ENCODE data around the gene GLP2R. TPM values are rescaled to one million over a fixed set of nuclear protein-coding genes. Genes with fewer than 3 reads are reported as not detected.

GLP2R gene
- total and polyA plus RNA-seq, 2 experiments from 2014 or later, result not detected

GRCh38 chr17:9784544-9784943 lies 41.2 kb upstream of the GLP2R start:
- H3F3A ChIP-seq (ENCODE audit: insufficient read depth), result no peaks in the 10 kb centered on the region
- no peaks in the 10 kb centered on the region for H3K79me2 ChIP-seq (ENCODE audit: insufficient read depth)
- DNase-seq, result no peak
- no peaks in the 10 kb centered on the region for H3K9me3 ChIP-seq (ENCODE audit: low read depth)
- no peaks in the 10 kb centered on the region for H3K36me3 ChIP-seq (ENCODE audit: low read depth)
- no peak overlapping the region for H3K9ac ChIP-seq
- H3K27me3 ChIP-seq (replicated peaks; ENCODE audit: insufficient read depth), result peaks cover 4% of the 10 kb centered on the region; the same call in 1 of the 2 replicates
- H4K20me1 ChIP-seq (ENCODE audit: insufficient read depth), result no peaks in the 10 kb centered on the region
- no peaks in the 10 kb centered on the region for H3K9me2 ChIP-seq (ENCODE audit: insufficient read depth)
- no peak overlapping the region for H2AFZ ChIP-seq
- TF ChIP-seq EZH2 (IDR thresholded peaks at IDR 0.05; ENCODE audit: insufficient read depth, poor library complexity, severe bottlenecking), result no peak
- TF ChIP-seq EZH2phosphoT487 (IDR thresholded peaks at IDR 0.05; ENCODE audit: insufficient read depth, low read depth), result no peak
- 68 to 81% methylated on average over 2 of the region's 2 CpGs for WGBS, 2 experiments (ENCODE audit: low coverage in 1 of 2, low lambda C conversion rate in 2 of 2, missing lambda C conversion rate in 2 of 2)
- no peak overlapping the region for H3K27ac ChIP-seq
- no peak overlapping the region for H3K4me2 ChIP-seq (ENCODE audit: unreplicated experiment)
- H3K4me1 ChIP-seq (ENCODE audit: insufficient read depth), result no peaks in the 10 kb centered on the region
- H3K4me3 ChIP-seq, result no peak overlapping the region
- in situ Hi-C loops (cut with MboI), result loop anchor here (10.0 kb wide), 1 partner anchor 60 kb away; no protein-coding TSS in a partner anchor

- Histone ChIP-seq H3K36me3 (ENCODE audit: low read depth) (no peaks in the 10 kb centered on the region), H2AFZ (no peak overlapping the region), H4K20me1 (ENCODE audit: insufficient read depth) (no peaks in the 10 kb centered on the region), H3K27me3 (replicated peaks; ENCODE audit: insufficient read depth) (0 out of 2 replicates have a peak, but pooled peaks cover 4% of the 10 kb centered on the region), H3K9me3 (ENCODE audit: low read depth) (no peaks in the 10 kb centered on the region), H3F3A (ENCODE audit: insufficient read depth) (no peaks in the 10 kb centered on the region), H3K9me2 (ENCODE audit: insufficient read depth) (no peaks in the 10 kb centered on the region), H3K9ac (no peak overlapping the region), H3K4me2 (ENCODE audit: unreplicated experiment) (no peak overlapping the region), H3K4me3 (no peak overlapping the region), H3K27ac (no peak overlapping the region), H3K4me1 (ENCODE audit: insufficient read depth) (no peaks in the 10 kb centered on the region), H3K79me2 (ENCODE audit: insufficient read depth) (no peaks in the 10 kb centered on the region)
- in situ Hi-C loops (cut with MboI), result loop anchor here (10.0 kb wide), 1 partner anchor 64 kb away; no protein-coding TSS in a partner anchor
- TF ChIP-seq EZH2phosphoT487 (IDR thresholded peaks at IDR 0.05; ENCODE audit: insufficient read depth, low read depth) (no peak), EZH2 (IDR thresholded peaks at IDR 0.05; ENCODE audit: insufficient read depth, poor library complexity, severe bottlenecking) (no peak)
- no peak for DNase-seq
- WGBS, 2 experiments (ENCODE audit: low coverage in 1 of 2, low lambda C conversion rate in 2 of 2, missing lambda C conversion rate in 2 of 2), result 68% methylated on average over 8 of the region's 8 CpGs
Observed at GRCh38 chr17:9788601-9789000, 37.1 kb upstream of the GLP2R start.

GRCh38 chr17:9790316-9790715 lies 35.4 kb upstream of the GLP2R start:
- TF ChIP-seq EZH2phosphoT487 (IDR thresholded peaks at IDR 0.05; ENCODE audit: insufficient read depth, low read depth) (no peak), EZH2 (IDR thresholded peaks at IDR 0.05; ENCODE audit: insufficient read depth, poor library complexity, severe bottlenecking) (no peak)
- WGBS, 2 experiments (ENCODE audit: low coverage in 1 of 2, low lambda C conversion rate in 2 of 2, missing lambda C conversion rate in 2 of 2), result 25 to 29% methylated on average over 4 of the region's 4 CpGs
- no peaks in the 10 kb centered on the region for H3K79me2 ChIP-seq (ENCODE audit: insufficient read depth)
- DNase-seq, result no peak
- H3K9me2 ChIP-seq (ENCODE audit: insufficient read depth), result no peaks in the 10 kb centered on the region
- no peaks in the 10 kb centered on the region for H3K36me3 ChIP-seq (ENCODE audit: low read depth)
- no peaks in the 10 kb centered on the region for H3K27me3 ChIP-seq (replicated peaks; ENCODE audit: insufficient read depth)
- no peak overlapping the region for H3K27ac ChIP-seq
- in situ Hi-C loops (cut with MboI), result no loop called here
- no peaks in the 10 kb centered on the region for H4K20me1 ChIP-seq (ENCODE audit: insufficient read depth)
- H3K9ac ChIP-seq, result no peak overlapping the region
- H2AFZ ChIP-seq, result no peak overlapping the region
- H3F3A ChIP-seq (ENCODE audit: insufficient read depth), result no peaks in the 10 kb centered on the region
- no peak overlapping the region for H3K4me2 ChIP-seq (ENCODE audit: unreplicated experiment)
- H3K9me3 ChIP-seq (ENCODE audit: low read depth), result no peaks in the 10 kb centered on the region
- H3K4me1 ChIP-seq (ENCODE audit: insufficient read depth), result no peaks in the 10 kb centered on the region
- no peak overlapping the region for H3K4me3 ChIP-seq

GRCh38 chr17:9790889-9791876 lies 34.5 kb upstream of the GLP2R start, which contains the start of gene DHRS7C:
Gene DHRS7C, minus strand, starts transcription at chr17:9791592. Its CDS starts 308 bp downstream, at chr17:9791284.
- H3K4me2 ChIP-seq (ENCODE audit: unreplicated experiment), result no peak within 1 kb of the TSS
- H3F3A ChIP-seq (ENCODE audit: insufficient read depth), result no peaks in the 10 kb centered on the region
- no peaks in the 10 kb centered on the region for H3K4me1 ChIP-seq (ENCODE audit: insufficient read depth)
- H3K27ac ChIP-seq, result no peak within 1 kb of the TSS
- in situ Hi-C loops (cut with MboI), result no loop called here
- H4K20me1 ChIP-seq (ENCODE audit: insufficient read depth), result no peaks in the 10 kb centered on the region
- no peaks in the 10 kb centered on the region for H3K27me3 ChIP-seq (replicated peaks; ENCODE audit: insufficient read depth)
- no peaks in the 10 kb centered on the region for H3K79me2 ChIP-seq (ENCODE audit: insufficient read depth)
- H3K36me3 ChIP-seq (ENCODE audit: low read depth), result no peaks in the 10 kb centered on the region
- TF ChIP-seq EZH2phosphoT487 (IDR thresholded peaks at IDR 0.05; ENCODE audit: insufficient read depth, low read depth), result no peak
- no peak for TF ChIP-seq EZH2 (IDR thresholded peaks at IDR 0.05; ENCODE audit: insufficient read depth, poor library complexity, severe bottlenecking)
- H3K9me3 ChIP-seq (ENCODE audit: low read depth), result no peaks in the 10 kb centered on the region
- no peak within 1 kb of the TSS for H2AFZ ChIP-seq
- WGBS, 2 experiments (ENCODE audit: low coverage in 1 of 2, low lambda C conversion rate in 2 of 2, missing lambda C conversion rate in 2 of 2), result 55 to 57% methylated on average over 15 of the region's 15 CpGs
- DNase-seq, result no peak
- no peaks in the 10 kb centered on the region for H3K9me2 ChIP-seq (ENCODE audit: insufficient read depth)
- H3K9ac ChIP-seq, result no peak within 1 kb of the TSS
- H3K4me3 ChIP-seq, result no peak within 1 kb of the TSS

Data from GM23248 (cell line).